ENCODE results near the gene BAZ2B.

Gene BAZ2B

DNA sequence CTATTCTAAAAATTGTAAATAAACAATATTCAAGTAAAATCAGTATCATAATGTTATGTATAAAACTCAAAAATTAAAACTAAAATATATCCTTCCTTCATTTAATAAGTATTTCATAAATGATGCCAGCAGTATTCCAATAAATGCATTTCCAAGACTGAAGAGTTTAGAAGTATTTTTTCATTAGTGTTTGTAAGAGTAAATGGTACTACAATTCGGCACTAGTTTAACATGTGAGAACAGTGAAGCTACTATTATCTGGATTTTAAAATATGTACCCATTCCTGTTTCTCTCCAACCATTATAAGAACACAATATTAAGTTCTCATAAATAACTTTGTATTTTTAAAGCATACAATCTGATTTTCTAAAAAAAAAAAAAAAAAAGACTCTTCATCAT, 3.3 kb downstream of the BAZ2B start:
- H3K9me3 ChIP-seq (ENCODE audit: insufficient read depth, low read depth, low read length), result no peaks in the 10 kb centered on the region
- no peaks in the 10 kb centered on the region for H3K27me3 ChIP-seq (ENCODE audit: insufficient read depth, low read length)
- no peak overlapping the region for H3K4me3 ChIP-seq (ENCODE audit: low read depth, low read length)
- H3K4me2 ChIP-seq (ENCODE audit: low read length), result no peak overlapping the region
- H2AFZ ChIP-seq (ENCODE audit: insufficient read depth, low read length, poor library complexity), result no peak overlapping the region
- H2BK12ac ChIP-seq (ENCODE audit: low read length), result no peak overlapping the region
- no peak overlapping the region for H2BK5ac ChIP-seq (ENCODE audit: low read depth, low read length, poor library complexity)
- H3K14ac ChIP-seq (ENCODE audit: low read length), result no peak overlapping the region
- WGBS (ENCODE audit: extremely low coverage, insufficient coverage, insufficient read length), result no CpG with 5 or more reads among the region's 1 CpG
- H4K91ac ChIP-seq (ENCODE audit: low read depth, low read length), result no peak overlapping the region
- peaks cover 11% of the 10 kb centered on the region for H3K79me1 ChIP-seq (ENCODE audit: low read length)
- no peak overlapping the region for H3K9ac ChIP-seq (ENCODE audit: low read length)
- peaks cover 8% of the 10 kb centered on the region for H3K79me2 ChIP-seq (ENCODE audit: control insufficient read depth, insufficient read depth, low read length, poor library complexity)
- no peak overlapping the region for H2AK5ac ChIP-seq (ENCODE audit: low read length)
- H2BK120ac ChIP-seq (ENCODE audit: insufficient read depth, low read length, poor library complexity), result no peak overlapping the region
- H3K18ac ChIP-seq (ENCODE audit: low read length), result no peak overlapping the region
- no peak overlapping the region for H3K27ac ChIP-seq (ENCODE audit: low read depth, low read length)
- H3K23ac ChIP-seq (ENCODE audit: low read length), result no peak overlapping the region
- DNase-seq, result peak in 1 of 2 donors; percentile 32
- H4K8ac ChIP-seq (ENCODE audit: low read depth, low read length), result no peak overlapping the region
- H3K4ac ChIP-seq (ENCODE audit: low read depth, low read length), result no peak overlapping the region
- H4K12ac ChIP-seq (ENCODE audit: low read depth, low read length), result no peak overlapping the region
- H3K36me3 ChIP-seq (ENCODE audit: control insufficient read depth in 1 of 2, insufficient read depth in 2 of 2, low read length in 2 of 2), result no peaks in the 10 kb centered on the region
- peaks cover 0 to 1% of the 10 kb centered on the region in 2 experiments for H3K4me1 ChIP-seq (ENCODE audit: control insufficient read depth in 1 of 2, insufficient read depth in 2 of 2, low read length in 2 of 2)

DNA sequence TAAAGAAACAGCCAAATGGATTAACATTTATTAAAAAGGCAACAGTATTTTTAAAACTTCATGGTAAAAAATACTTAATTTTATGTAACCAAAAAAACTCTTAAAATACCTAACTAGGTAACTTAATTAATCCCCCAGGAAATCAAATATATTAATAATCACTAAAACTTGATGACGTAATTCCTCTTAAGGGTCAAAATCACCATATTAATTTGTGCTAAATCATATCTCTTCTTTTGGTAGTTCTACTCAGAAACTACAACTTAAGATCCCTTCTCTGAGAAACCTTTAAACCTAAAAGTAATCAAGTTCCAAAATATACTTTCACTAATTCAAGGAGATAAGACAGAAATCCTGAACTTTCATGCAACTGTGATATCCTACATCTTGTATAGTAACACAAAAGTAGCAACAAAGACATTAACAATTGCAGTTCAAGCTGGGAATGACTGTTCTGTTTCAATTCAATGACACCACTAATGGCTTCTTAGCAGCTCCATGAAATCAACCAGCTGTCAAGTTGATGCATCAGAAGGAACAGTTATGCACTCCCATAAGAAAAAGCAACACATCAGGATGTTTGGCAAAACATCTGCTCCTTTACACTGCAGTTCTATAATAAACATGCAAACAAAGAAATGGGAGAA, 4.0 kb downstream of the BAZ2B start:
- Histone ChIP-seq H3K79me1 (ENCODE audit: low read length) (peaks cover 11% of the 10 kb centered on the region), H2AK5ac (ENCODE audit: low read length) (no peak overlapping the region), H2BK120ac (ENCODE audit: insufficient read depth, low read length, poor library complexity) (no peak overlapping the region), H2BK5ac (ENCODE audit: low read depth, low read length, poor library complexity) (no peak overlapping the region), H3K4me1 (ENCODE audit: control insufficient read depth in 1 of 2, insufficient read depth in 2 of 2, low read length in 2 of 2) (peaks cover 0 to 1% of the 10 kb centered on the region in 2 experiments), H3K4ac (ENCODE audit: low read depth, low read length) (no peak overlapping the region), H3K4me3 (ENCODE audit: low read depth, low read length) (no peak overlapping the region), H3K23ac (ENCODE audit: low read length) (no peak overlapping the region), H3K14ac (ENCODE audit: low read length) (no peak overlapping the region), H3K18ac (ENCODE audit: low read length) (no peak overlapping the region), H3K27me3 (ENCODE audit: insufficient read depth, low read length) (no peaks in the 10 kb centered on the region), H3K9ac (ENCODE audit: low read length) (no peak overlapping the region), H3K4me2 (ENCODE audit: low read length) (no peak overlapping the region), H4K91ac (ENCODE audit: low read depth, low read length) (no peak overlapping the region), H3K27ac (ENCODE audit: low read depth, low read length) (no peak overlapping the region), H3K79me2 (ENCODE audit: control insufficient read depth, insufficient read depth, low read length, poor library complexity) (peaks cover 8% of the 10 kb centered on the region), H2AFZ (ENCODE audit: insufficient read depth, low read length, poor library complexity) (no peak overlapping the region), H3K36me3 (ENCODE audit: control insufficient read depth in 1 of 2, insufficient read depth in 2 of 2, low read length in 2 of 2) (no peaks in the 10 kb centered on the region), H4K12ac (ENCODE audit: low read depth, low read length) (no peak overlapping the region), H2BK12ac (ENCODE audit: low read length) (no peak overlapping the region), H3K9me3 (ENCODE audit: insufficient read depth, low read depth, low read length) (no peaks in the 10 kb centered on the region), H4K8ac (ENCODE audit: low read depth, low read length) (no peak overlapping the region)
- DNase-seq, result no peak
- WGBS (ENCODE audit: extremely low coverage, insufficient coverage, insufficient read length), result no CpG with 5 or more reads among the region's 1 CpG

DNA sequence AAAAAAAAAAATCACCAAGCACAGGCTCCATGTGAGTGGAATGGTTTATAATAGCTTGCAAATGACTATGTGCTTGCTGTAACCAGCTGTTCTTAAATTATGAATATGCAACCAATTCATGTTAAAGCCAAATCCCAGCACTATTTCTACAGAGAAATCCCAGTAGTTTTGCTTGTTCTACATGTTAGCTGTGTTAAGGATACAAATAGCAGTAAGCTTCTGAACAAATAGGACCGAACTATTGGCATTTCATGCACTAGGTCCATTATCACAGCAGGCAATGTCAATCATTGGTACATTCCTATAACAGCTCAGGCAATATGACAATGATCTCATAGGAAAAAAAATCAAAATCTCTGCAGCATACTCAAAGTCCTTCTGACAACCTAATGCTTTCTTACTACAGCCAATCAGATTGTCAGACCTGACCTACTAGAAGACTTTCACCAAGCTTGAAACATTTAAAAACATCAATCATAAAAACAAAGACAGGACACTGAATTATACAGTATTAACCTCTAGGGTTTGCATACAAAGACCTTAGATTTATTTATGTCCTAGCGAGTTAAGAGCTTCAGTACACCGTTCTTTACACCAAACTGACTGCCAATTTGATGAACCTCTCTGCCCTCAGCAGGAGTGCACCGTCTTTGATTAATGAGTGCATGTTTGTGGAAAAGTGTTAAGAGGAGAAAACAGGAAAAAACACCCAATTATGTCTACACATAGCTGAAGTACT, 6.4 kb downstream of the BAZ2B start:
- Histone ChIP-seq H3K27me3 (ENCODE audit: insufficient read depth, low read length) (no peaks in the 10 kb centered on the region), H3K4me2 (ENCODE audit: low read length) (no peak overlapping the region), H2AFZ (ENCODE audit: insufficient read depth, low read length, poor library complexity) (no peak overlapping the region), H2BK5ac (ENCODE audit: low read depth, low read length, poor library complexity) (no peak overlapping the region), H3K18ac (ENCODE audit: low read length) (no peak overlapping the region), H3K36me3 (ENCODE audit: control insufficient read depth in 1 of 2, insufficient read depth in 2 of 2, low read length in 2 of 2) (no peaks in the 10 kb centered on the region), H4K8ac (ENCODE audit: low read depth, low read length) (no peak overlapping the region), H4K12ac (ENCODE audit: low read depth, low read length) (no peak overlapping the region), H4K91ac (ENCODE audit: low read depth, low read length) (no peak overlapping the region), H3K4me3 (ENCODE audit: low read depth, low read length) (no peak overlapping the region), H3K14ac (ENCODE audit: low read length) (no peak overlapping the region), H3K23ac (ENCODE audit: low read length) (no peak overlapping the region), H3K9me3 (ENCODE audit: insufficient read depth, low read depth, low read length) (no peaks in the 10 kb centered on the region), H3K9ac (ENCODE audit: low read length) (no peak overlapping the region), H3K27ac (ENCODE audit: low read depth, low read length) (no peak overlapping the region), H3K4ac (ENCODE audit: low read depth, low read length) (peak overlapping the region; percentile 55), H2BK120ac (ENCODE audit: insufficient read depth, low read length, poor library complexity) (no peak overlapping the region), H2BK12ac (ENCODE audit: low read length) (no peak overlapping the region), H3K4me1 (ENCODE audit: control insufficient read depth in 1 of 2, insufficient read depth in 2 of 2, low read length in 2 of 2) (no peaks in the 10 kb centered on the region), H3K79me2 (ENCODE audit: control insufficient read depth, insufficient read depth, low read length, poor library complexity) (no peaks in the 10 kb centered on the region), H3K79me1 (ENCODE audit: low read length) (peaks cover 2% of the 10 kb centered on the region), H2AK5ac (ENCODE audit: low read length) (no peak overlapping the region)
- WGBS (ENCODE audit: extremely low coverage, insufficient coverage, insufficient read length), result no CpG with 5 or more reads among the region's 4 CpGs
- DNase-seq, result no peak

DNA sequence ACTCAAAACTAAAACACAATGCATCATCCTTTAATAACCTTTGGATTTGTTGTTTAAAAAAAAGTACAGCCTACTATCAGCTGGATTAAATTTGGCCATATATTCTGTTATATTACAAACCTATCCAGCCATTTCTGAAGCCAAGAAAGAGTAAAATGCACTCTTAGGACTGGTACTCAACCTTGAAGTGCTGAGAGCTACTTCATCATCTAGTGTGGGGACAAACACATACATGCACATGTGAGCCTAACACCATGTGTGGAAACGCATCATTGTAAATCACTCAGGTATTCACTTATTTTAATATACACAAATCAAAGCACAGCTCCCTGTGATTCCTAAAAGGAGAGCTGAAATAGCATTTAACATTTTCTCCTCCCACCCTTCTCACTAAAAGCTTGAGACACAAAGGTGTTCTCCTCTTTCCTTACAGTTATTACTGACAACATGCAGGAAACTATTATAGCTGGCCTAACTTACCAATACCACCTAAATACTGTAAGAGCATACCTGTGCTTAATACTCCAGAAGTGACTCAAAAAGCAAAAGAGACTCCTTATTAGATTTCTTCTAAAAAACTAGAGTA, 7.5 kb downstream of the BAZ2B start:
- Histone ChIP-seq H2BK120ac (ENCODE audit: insufficient read depth, low read length, poor library complexity) (no peak overlapping the region), H4K12ac (ENCODE audit: low read depth, low read length) (no peak overlapping the region), H3K27me3 (ENCODE audit: insufficient read depth, low read length) (no peaks in the 10 kb centered on the region), H4K8ac (ENCODE audit: low read depth, low read length) (no peak overlapping the region), H4K91ac (ENCODE audit: low read depth, low read length) (no peak overlapping the region), H2AFZ (ENCODE audit: insufficient read depth, low read length, poor library complexity) (no peak overlapping the region), H2BK12ac (ENCODE audit: low read length) (no peak overlapping the region), H3K4me1 (ENCODE audit: control insufficient read depth in 1 of 2, insufficient read depth in 2 of 2, low read length in 2 of 2) (no peaks in the 10 kb centered on the region), H3K4me3 (ENCODE audit: low read depth, low read length) (no peak overlapping the region), H3K79me2 (ENCODE audit: control insufficient read depth, insufficient read depth, low read length, poor library complexity) (no peaks in the 10 kb centered on the region), H3K14ac (ENCODE audit: low read length) (no peak overlapping the region), H3K4ac (ENCODE audit: low read depth, low read length) (no peak overlapping the region), H3K9ac (ENCODE audit: low read length) (no peak overlapping the region), H3K23ac (ENCODE audit: low read length) (no peak overlapping the region), H3K27ac (ENCODE audit: low read depth, low read length) (no peak overlapping the region), H3K79me1 (ENCODE audit: low read length) (no peaks in the 10 kb centered on the region), H3K4me2 (ENCODE audit: low read length) (no peak overlapping the region), H2BK5ac (ENCODE audit: low read depth, low read length, poor library complexity) (no peak overlapping the region), H3K9me3 (ENCODE audit: insufficient read depth, low read depth, low read length) (no peaks in the 10 kb centered on the region), H3K36me3 (ENCODE audit: control insufficient read depth in 1 of 2, insufficient read depth in 2 of 2, low read length in 2 of 2) (no peaks in the 10 kb centered on the region), H2AK5ac (ENCODE audit: low read length) (no peak overlapping the region), H3K18ac (ENCODE audit: low read length) (no peak overlapping the region)
- DNase-seq, result no peak
- WGBS (ENCODE audit: extremely low coverage, insufficient coverage, insufficient read length), result no CpG with 5 or more reads among the region's 1 CpG

All from trophoblast cell (in vitro differentiated cells and primary cell).